Gastrocnemius medialis (tissue), 4 donors: ENCODE measurements around the gene EPHB2. TPM values are rescaled to one million over a fixed set of nuclear protein-coding genes. Genes with fewer than 3 reads are reported as not detected.

Source experiments
- ATAC-seq, 2 donors: fragments of 150-250 bp; one replicate each; pipeline ENCODE4 v1.9.1; 2016
- DNase-seq, 2 donors: peaks; one replicate each; pipeline ENCODE4 v3.0.0-alpha.2; 2019
- H3K27ac ChIP-seq, 4 donors: fragments of 200-600 bp; sonication (generic); 1 replicate in 1 of 4; 2 replicates in 3 of 4; pipeline ENCODE4 v1.5.1; 2016 to 2018; ENCODE audit warnings: mild to moderate bottlenecking in 2 of 4, moderate library complexity in 1 of 4
- H3K27me3 ChIP-seq, 3 donors: fragments of 200-600 bp; sonication (generic) in 2 of 3; 1 replicate in 1 of 3; 2 replicates in 2 of 3; pipeline versions ENCODE4 v1.5.1 to v1.6.0; 2016 to 2019; ENCODE audit warnings: mild to moderate bottlenecking in 1 of 3, moderate library complexity in 1 of 3
- H3K36me3 ChIP-seq, 2 donors: fragments of 200-600 bp; sonication (generic) in 1 of 2; one replicate each; pipeline ENCODE4 v1.5.1; 2017 to 2018
- H3K4me1 ChIP-seq, 2 donors: fragments of 200-600 bp; sonication (generic) in 1 of 2; one replicate each; pipeline ENCODE4 v1.5.1; 2016 to 2017; ENCODE audit warnings: mild to moderate bottlenecking in 2 of 2
- H3K4me3 ChIP-seq, 4 donors: fragments of 200-600 bp; sonication (generic) in 3 of 4; 1 replicate in 1 of 4; 2 replicates in 3 of 4; pipeline ENCODE4 v1.5.1; 2016 to 2019; ENCODE audit warnings: mild to moderate bottlenecking in 2 of 4
- H3K9me3 ChIP-seq, 3 donors: fragments of 200-600 bp; sonication (generic) in 2 of 3; 1 replicate in 1 of 3; 2 replicates in 2 of 3; pipeline ENCODE4 v1.5.1; 2016 to 2019
- CTCF ChIP-seq, 5 experiments: fragments of 450-650 bp in 3 of 5; fragments of 200-600 bp in 2 of 5; sonication (generic) in 2 of 5; IDR thresholded peaks in 4 of 5; conservative IDR thresholded peaks in 1 of 5; 1 replicate in 4 of 5; 2 replicates in 1 of 5; pipeline ENCODE4 v1.5.1; 2016 to 2019; ENCODE audit warnings: antibody characterized with exemption in 5 of 5, mild to moderate bottlenecking in 3 of 5, moderate library complexity in 3 of 5
- POLR2A ChIP-seq, 2 donors: fragments of 450-650 bp; IDR thresholded peaks; one replicate each; pipeline ENCODE4 v1.6.1; 2017; ENCODE audit warnings: antibody characterized with exemption in 2 of 2, mild to moderate bottlenecking in 2 of 2, moderate library complexity in 2 of 2
- in situ Hi-C, 4 donors: fragments of 200-750 bp; cut with MboI; loops; one replicate each; pipeline versions ENCODE4 v1.15.0 to v1.8.0; 2017; ENCODE audit warnings: low sequenced_read_pairs in 4 of 4
- intact Hi-C: fragments of 100-400 bp; cut with DNase I; formaldehyde crosslinking; loops from one replicate; pipeline ENCODE4 v1.15.1; 2023; ENCODE audit warnings: low total_unique reads
- total RNA-seq, 4 donors: library from RNA; depleted of rRNA; stranded (reverse); fragments of >200 nt; gene quantifications; one replicate each; pipeline versions ENCODE4 v1.1.0 to v1.2.3, GENCODE V29; 2016

Gene EPHB2
- total RNA-seq, 4 donors from 2014 or later: 0.07 to 0.58 (median 0.24) TPM; not detected in 1

GRCh38 chr1:22709891-22710700 is 543 bp upstream of the EPHB2 start:
- peak; percentile 9 to 25 for DNase-seq
- no peaks in the 10 kb centered on the region for H3K4me1 ChIP-seq
- H3K9me3 ChIP-seq: no peaks in the 10 kb centered on the region
- H3K36me3 ChIP-seq: no peaks in the 10 kb centered on the region
- ATAC-seq: peak; percentile 40 to 44
- intact Hi-C loops (no loop called here), in situ Hi-C loops (loop anchor here in 3 of 4 donors (10.0 to 25.0 kb wide), 3 partner anchors 175 to 185 kb away; no protein-coding TSS in a partner anchor)
- TF ChIP-seq POLR2A (IDR thresholded peaks at IDR 0.05): no peak
- no peak for TF ChIP-seq CTCF (IDR thresholded peaks at IDR 0.05 in 4 of 5, conservative IDR thresholded peaks at IDR 0.05 in 1 of 5)
- no peak overlapping the region for H3K27ac ChIP-seq
- H3K27me3 ChIP-seq: peaks cover 12 to 22% (median 19%) of the 10 kb centered on the region in 3 donors
- peak overlapping the region; percentile 31 to 47 (median 41) for H3K4me3 ChIP-seq

- ATAC-seq (no peak), DNase-seq (no peak)
- Histone ChIP-seq H3K4me3 (peak overlapping the region in 3 of 4 donors; percentile 22 to 36 (median 29)), H3K27me3 (peaks cover 12 to 22% (median 19%) of the 10 kb centered on the region in 3 donors), H3K9me3 (no peaks in the 10 kb centered on the region), H3K27ac (no peak overlapping the region), H3K4me1 (no peaks in the 10 kb centered on the region), H3K36me3 (no peaks in the 10 kb centered on the region)
- no peak for TF ChIP-seq POLR2A (IDR thresholded peaks at IDR 0.05)
- no peak for TF ChIP-seq CTCF (IDR thresholded peaks at IDR 0.05 in 4 of 5, conservative IDR thresholded peaks at IDR 0.05 in 1 of 5)
- intact Hi-C loops: no loop called here
- in situ Hi-C loops: loop anchor here in 1 of 4 donors (25.0 kb wide), 1 partner anchor 176 kb away; no protein-coding TSS in a partner anchor
These were observed 432 bp downstream of the EPHB2 start for GRCh38 chr1:22711071-22711470.

- no peaks in the 10 kb centered on the region for H3K9me3 ChIP-seq
- TF ChIP-seq POLR2A (IDR thresholded peaks at IDR 0.05) (no peak), CTCF (IDR thresholded peaks at IDR 0.05 in 4 of 5, conservative IDR thresholded peaks at IDR 0.05 in 1 of 5) (no peak)
- in situ Hi-C loops: loop anchor here in 1 of 4 donors (25.0 kb wide), 1 partner anchor 175 kb away; no protein-coding TSS in a partner anchor
- peaks cover 12 to 22% (median 19%) of the 10 kb centered on the region in 3 donors for H3K27me3 ChIP-seq
- H3K27ac ChIP-seq: no peak overlapping the region
- intact Hi-C loops: no loop called here
- H3K36me3 ChIP-seq: no peaks in the 10 kb centered on the region
- peak overlapping the region; percentile 22 to 36 (median 28) for H3K4me3 ChIP-seq
- ATAC-seq: no peak
- DNase-seq: no peak
- no peaks in the 10 kb centered on the region for H3K4me1 ChIP-seq
These were observed 1.2 kb downstream of the EPHB2 start for GRCh38 chr1:22711591-22712501.

- Histone ChIP-seq H3K4me3 (no peak overlapping the region), H3K36me3 (no peaks in the 10 kb centered on the region), H3K27ac (no peak overlapping the region), H3K9me3 (no peaks in the 10 kb centered on the region), H3K4me1 (no peaks in the 10 kb centered on the region), H3K27me3 (peaks cover 12 to 22% (median 19%) of the 10 kb centered on the region in 3 donors)
- in situ Hi-C loops (loop anchor here in 1 of 4 donors (25.0 kb wide), 1 partner anchor 175 kb away; no protein-coding TSS in a partner anchor), intact Hi-C loops (no loop called here)
- ATAC-seq (no peak), DNase-seq (no peak)
- TF ChIP-seq CTCF (IDR thresholded peaks at IDR 0.05 in 4 of 5, conservative IDR thresholded peaks at IDR 0.05 in 1 of 5) (no peak), POLR2A (IDR thresholded peaks at IDR 0.05) (no peak)
These were observed 2.0 kb downstream of the EPHB2 start for GRCh38 chr1:22712502-22713271.
